ENCODE measurements around the gene FADS1.

The FADS1 gene

DNA sequence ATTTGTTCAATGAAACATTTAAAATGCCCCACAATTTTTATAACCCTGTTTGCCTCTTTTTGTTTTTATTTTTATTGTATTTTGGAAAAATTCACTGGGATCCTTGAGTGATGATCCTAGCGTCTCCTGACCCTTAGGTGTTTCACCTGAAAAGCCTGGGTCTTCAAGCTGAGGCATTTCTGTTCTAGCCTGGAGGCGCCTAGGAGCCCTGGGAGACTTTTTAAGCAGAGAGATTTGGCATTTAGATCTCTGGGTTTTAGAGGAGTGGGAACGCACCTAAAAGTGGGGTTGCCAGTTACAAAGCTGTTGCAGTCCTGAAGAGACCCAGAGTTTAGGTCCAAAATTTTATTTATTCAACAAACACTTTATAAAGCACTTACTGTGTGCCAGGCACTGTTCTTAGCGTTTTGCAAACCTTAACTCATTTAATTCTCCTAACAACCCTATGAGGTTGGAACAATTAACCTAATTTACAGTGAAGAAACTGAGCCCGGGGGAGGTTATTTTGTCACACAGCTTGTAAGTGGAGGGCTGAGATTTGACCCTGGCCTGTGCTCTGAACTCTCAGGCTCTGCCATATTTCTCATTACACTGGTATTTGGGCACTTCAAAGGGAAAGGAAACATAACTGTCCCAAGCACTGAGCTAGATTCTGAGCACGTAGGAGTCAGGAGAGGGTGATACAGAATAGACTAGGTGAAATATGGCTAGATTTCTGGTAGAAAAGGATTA is 834 bp upstream of the FADS1 start:
- DNase-seq = no peak

DNA sequence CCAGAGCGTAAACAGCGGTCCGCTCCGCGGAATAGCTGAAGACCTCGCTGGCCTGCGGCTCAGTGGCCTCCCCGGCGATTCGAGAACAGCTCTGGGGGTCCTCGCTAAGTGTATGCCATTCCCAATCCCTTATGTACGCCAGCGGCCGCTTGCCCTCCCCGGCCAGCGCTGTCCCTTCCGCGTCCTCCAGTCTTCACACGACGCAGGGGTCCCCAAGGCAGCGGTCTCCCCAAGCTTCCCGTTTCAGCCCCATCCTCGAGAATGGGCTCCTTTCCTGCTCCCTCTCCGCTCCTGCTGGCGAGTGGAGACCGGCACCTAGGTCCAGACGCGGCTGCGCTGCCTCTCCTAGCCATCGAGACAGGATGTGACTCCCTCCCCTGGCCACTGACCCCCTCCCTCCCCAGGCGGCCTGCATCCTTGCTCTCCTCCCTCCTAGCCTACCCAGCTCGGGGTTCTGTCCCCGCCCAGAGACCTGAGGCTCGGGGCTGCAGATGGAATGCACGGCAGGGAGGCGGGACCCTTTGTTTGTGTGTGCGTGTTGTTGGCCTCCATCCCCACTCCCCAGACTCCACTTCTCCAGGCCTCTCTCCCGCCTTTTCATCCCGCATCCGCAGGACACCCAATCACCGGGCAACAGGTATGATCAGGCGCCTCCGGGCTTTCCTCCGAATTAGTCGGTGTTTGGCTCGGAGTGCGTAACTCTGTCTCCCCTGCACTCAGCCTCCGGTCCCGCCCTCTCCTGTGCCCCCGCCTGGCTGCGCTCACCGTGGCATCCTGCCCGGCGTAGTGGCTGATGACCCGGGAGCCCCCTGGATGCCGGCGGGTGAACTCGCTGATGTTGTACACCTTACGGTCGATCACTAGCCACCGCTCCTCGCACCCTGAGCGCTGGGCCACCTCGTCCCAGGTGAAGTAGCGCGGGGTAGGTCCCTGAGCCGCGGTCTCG is 740 bp downstream of the FADS1 start:
- peak; percentile 44 for DNase-seq

DNA sequence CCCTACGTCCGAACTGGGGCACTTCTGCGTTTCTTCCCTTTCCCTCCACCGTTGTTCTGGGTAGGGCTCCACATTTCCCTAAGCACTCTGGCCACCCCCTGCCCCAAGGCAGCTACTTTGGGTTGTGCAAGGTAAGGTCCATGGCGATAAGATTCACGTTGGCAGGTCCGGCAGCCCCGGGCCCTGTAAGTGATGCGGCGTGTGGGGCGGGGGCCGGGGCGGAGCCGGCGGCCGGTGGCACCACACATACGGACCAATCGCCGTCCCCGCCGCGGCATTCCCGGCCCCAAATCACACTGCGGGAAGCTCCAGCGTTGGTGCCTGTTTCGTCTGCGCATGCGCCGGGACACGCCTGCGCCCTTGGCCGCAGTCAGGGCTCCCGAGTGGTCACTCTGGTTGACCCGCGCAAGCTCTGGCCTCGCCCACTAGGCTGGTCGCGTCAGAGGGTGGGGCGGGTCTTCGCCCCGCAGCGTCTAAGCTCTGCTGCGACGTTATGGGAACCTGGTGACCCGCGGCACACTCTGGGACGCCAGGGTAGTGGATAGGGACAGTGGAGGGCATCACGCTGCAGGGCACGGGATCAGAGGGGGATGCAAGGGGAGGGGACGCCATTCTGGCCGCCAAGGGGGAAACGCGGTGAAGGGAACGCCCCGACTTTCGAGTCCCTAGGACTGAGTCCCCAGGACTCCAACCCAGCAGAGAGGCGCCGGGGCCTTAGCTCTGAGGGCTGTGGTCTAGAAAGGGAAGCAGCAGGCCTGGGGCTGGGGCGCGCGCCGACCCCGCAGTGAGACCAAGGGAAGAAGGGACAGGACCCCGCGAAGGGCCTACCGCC is 1.6 kb downstream of the FADS1 start:
- DNase-seq = peak; percentile 6

DNA sequence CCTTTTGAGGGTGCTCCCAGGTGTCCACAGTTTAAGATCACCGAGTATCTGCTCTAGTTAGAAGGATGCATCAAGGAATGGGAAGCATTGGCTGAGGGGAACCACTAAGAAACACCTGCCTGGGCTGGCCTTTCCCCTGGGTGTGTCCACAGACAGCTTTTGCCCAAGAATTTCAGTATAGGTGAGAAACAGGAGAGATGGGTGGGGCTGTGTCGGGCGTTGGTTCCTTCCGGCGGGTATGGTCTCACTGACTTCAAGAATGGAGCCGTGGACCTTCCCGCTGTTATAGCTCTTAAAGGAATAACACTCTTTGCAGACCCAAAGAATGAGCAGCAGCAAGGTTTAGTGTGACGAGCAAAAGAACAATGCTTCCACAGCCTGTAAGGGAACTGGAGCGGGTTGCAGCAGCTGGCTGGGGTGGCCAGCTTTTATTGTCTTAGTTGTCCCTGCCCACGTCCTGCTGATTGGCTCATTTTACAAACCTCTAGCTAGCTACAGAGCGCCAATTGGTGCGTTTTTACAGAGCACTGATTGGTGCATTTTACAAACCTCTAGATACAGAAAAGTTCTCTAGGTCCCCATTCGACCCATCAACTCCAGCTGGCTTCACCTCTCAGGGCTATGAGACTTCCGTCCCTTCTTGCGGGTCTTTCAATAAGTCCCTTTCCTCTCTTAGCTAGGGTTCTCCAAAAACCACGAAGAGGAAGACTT is 2.4 kb downstream of the FADS1 start:
- DNase-seq = no peak

DNA sequence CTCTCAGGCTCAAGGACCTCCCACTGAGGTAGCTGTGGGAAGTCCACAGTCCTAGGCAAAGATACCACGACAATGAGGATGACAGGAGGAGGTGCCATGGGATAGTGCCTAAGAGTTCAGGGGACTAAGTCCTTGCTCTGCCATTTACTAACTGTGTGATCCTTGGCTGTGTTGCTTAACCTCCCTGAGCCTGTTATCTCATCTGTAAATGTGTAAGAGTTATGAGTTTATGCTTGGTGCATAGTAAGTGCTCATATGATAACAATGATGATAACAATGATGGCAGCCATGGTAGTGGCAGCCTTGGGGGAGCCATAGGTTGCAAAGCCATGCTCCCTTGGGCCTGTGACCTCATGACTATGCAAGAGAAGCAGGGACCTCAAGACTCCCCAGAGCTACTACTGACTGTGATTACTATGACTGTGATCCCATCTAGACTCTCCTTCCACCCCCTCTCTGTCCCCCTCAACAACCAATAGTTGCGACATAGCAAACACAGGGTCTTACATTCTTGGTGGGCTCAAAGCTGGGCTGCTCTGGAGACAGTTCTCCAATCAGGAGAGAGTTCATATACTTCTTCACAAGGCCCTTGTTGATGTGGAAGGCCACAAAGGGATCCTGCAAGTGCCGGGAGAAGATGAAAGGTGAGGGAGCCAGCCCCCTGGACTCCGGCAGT is 3.9 kb downstream of the FADS1 start:
- no peak for DNase-seq

DNA sequence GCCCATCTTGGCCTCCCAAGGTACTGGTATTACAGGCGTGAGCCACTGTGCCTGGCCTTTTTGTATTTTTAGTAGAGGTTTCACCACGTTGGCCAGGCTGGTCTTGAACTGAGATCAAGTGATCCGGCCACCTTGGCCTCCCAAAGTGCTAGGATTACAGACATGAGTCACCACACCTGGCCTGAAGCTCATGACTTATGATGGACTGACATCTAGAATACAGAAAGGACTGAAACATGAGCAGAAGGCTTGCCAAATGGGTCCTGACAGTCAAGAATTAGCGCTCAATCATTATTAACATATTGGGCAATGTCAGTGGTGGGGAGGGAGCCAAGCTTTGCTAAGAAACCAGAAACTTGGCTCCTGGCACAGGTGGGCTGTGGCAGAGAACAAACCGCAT is 5.0 kb downstream of the FADS1 start:
- no peak for DNase-seq

DNA sequence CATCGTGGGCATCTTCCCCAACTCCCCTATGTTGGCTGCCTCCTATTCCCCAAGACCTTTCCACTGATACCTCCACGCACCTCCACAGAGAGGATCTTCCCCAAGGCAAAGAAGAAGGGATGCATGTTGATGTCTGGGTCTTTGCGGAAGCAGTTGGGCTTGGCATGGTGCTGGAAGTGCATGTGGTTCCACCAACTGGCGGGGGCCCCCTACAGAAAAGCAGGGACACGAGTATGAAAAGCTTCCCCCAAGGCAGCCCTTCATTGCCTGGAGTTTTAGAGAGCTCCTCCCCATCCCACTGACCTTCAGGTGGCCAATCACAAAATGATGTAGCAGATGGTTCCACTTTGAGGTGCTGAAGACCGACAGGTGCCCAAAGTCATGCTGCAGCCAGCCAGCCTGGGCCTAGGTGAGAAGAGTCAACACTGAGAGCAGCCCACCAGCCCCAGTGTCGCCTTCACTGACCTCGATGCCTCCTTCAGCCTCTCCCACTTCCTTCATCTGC is 6.1 kb downstream of the FADS1 start:
- no peak for DNase-seq

DNA sequence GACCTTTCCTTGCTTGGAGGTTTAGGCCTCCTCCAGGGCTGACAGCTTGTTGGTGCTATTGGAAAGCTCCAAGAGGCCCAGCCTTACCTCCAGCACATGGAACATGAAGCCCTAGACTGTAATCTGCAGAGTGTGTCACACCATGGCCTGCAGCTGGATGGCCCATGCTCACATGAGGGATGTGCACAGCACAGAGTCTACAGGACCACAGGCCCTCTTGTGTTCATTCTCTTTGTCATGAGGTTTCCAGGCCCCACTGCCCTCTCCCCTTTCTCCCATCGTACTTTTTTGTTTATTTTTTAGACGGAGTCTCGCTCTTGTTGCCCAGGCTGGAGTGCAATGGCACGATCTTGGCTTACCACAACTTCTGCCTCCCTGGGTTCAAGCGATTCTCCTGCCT is 10.0 kb downstream of the FADS1 start:
- no peak for DNase-seq

DNA sequence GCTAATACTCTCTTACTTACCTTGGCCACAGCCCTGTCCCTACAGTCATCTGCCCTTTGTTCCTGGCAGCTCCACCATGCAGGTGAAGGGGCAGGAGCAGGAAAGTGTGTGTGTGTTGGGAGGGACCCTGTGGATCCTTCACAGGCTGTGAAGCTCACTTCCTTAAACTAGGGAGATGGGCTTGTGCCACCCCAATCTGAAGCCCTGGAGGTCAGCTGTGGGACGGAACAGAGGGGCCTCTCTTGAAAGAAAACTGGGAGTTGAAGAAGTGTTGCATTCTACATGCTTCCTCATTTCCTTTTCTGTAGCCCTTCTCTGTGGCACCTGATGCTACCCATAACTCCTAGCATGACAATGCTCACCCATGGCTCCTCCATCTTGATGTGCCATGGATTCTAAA is 11.7 kb downstream of the FADS1 start:
- no peak for DNase-seq

DNA sequence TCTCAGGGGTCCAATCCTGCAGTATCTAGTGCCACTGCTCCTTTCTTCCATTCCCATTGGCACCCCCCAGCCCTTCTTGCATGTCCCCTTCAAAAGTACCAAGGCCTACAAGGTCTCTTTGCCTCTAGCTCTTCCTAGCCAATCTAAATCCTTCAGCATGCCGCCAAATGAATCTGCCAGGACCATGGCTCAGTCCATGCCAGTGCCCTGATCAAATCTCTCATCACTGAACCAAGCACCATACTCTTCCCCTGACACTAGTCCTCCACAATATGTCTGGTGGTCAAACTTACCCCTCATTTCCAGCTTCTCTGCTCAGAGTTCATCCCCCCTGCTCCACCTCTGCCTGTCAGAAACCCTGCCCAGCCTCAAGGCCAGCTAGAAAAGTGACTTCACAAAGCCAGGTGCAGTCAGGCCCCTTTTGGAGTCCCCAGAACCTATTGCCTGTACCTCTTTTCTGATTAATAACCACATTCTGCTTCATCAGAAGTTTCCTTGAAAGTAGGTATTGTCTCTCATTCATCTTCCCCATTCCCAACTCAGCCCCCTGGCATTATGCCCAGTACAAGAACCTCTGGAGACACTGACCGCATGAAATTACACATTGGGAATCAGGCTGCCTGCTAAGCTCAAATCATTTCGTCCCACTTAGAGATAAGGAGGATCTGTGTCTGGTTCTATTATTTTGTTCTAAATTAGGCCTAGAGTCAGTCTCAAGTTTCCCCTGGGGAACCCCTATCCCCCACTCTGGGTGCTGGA is 12.7 kb downstream of the FADS1 start:
- no peak for DNase-seq

DNA sequence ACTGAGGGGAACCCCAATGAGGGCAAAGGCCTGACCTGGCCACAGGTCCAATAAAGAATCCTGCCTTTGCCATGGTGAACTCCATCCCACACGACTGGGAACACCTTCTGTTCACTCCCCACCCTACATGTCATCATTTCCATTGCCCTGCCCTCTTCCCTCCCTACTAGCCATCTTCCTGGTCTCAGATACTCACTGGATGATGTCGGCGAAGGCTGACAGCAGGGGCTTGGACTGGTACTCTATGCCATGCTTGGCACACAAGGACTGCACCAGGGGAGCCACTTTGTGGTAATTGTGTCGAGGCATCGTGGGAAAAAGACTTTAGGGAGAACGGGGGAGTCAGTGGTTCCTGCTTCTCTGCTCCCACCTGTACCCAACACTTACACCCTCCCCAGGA is 14.2 kb downstream of the FADS1 start:
- DNase-seq = no peak

DNA sequence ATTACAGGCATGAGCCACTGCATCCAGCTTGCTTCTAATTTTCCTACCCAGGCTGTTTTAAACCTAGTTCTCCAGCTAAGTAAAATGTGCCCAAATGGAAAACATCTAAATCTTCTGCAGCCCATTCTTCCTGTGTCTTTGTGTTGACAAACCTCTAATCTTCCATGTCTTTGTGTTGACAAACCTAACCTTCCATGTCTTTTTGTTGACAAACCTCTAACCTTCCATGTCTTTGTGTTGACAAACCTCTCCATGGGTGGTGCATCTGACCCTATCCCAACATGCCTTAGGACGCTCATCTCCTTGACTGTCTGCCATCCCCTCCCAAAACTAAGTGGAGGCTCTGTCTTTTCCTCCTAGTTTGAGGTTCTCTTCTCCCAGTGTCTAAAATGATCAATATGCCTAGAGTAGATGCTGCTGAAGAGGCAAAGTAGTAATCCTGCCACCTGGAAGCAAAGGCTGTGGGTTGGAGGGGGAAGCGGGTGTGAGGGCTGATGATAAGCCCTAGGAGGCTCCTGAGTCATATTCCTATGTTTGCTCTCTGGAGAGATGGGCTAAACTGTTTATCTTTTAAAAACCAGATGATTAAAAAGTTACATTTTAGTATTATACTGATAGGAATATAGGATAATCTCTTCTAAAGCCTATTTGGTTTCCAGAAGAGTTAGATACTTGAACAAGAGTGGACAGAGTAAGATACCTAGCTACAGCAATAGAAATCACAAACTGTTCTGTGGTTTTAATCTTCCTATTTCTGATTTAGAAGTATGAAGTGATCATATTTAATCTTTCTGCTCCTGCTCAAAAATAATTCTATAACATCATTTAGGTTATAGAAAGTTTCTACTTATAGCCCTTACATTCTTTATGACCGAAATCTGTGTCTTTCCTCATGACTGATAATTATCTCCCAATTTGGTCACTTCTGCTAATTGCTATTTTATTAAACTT is 16.2 kb downstream of the FADS1 start:
- DNase-seq = no peak

DNA sequence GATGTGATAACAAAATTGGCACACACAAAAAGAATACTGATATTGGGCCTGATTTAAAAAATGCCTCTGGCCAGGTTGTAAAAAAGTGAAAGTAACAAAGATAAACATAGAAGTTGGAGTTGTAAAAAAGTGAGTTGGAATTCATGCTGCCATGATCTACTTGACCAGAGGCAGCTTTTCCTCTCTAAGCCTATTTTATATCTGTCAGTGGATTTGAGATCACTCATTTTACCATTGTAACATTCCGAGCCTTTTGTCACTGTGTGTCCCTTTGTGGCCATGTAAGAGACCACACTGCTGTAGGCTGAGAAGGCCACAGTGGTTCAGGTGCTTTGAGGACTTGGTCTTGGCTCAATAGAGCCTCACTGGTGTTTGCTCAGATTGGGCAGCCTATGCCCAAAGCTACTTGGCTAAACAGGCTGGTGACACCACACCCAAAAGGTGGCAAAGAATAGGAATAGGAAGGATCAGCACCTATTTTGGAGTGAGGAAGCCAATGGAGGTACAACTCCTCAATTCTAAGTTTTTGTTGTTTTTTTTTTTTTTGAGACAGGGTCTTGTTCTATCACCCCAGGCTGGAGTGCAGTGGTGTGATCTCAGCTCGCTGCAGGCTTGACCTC is 17.0 kb downstream of the FADS1 start:
- DNase-seq = no peak

DNA sequence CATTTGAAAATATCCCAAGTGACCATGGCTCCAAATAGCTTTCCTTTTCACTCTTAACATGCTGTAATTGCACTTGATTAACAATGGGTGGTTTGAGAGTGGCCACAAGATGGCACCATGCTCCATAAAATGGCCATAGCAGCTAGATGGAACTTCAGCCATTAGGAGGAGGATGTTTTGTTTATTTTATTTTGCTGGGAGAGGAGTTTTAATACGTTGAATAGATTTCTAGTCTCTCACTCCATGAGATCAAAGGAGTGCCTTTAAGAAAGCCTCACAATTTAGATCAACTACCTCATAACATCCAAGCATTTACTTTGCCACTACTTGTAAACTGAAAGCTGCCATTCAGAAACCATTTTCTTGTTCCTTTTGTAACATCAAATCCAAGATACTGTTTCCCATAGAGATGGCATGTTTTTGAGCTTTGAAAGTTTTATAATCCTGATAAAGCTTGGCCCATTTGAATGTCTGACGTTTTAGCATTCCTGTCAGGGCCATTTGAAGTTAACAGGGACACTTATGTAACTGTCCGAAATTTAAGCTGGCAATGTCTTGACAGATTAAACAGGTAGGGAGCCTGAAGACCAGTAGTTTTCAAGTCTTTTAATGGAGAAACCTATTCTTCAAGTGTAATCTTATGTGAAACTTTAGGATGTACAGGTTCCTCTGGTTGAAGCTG is 19.4 kb downstream of the FADS1 start:
- peak; percentile 72 for DNase-seq

DNA sequence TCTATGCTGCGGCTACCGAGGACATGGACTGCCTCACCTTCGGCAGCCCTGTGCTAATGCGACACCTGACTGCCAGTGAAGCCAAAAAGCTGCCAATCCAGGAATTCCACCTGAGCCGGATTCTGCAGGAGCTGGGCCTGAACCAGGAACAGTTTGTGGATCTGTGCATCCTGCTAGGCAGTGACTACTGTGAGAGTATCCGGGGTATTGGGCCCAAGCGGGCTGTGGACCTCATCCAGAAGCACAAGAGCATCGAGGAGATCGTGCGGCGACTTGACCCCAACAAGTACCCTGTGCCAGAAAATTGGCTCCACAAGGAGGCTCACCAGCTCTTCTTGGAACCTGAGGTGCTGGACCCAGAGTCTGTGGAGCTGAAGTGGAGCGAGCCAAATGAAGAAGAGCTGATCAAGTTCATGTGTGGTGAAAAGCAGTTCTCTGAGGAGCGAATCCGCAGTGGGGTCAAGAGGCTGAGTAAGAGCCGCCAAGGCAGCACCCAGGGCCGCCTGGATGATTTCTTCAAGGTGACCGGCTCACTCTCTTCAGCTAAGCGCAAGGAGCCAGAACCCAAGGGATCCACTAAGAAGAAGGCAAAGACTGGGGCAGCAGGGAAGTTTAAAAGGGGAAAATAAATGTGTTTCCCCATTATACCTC is 20.8 kb downstream of the FADS1 start:
- no peak for DNase-seq

DNA sequence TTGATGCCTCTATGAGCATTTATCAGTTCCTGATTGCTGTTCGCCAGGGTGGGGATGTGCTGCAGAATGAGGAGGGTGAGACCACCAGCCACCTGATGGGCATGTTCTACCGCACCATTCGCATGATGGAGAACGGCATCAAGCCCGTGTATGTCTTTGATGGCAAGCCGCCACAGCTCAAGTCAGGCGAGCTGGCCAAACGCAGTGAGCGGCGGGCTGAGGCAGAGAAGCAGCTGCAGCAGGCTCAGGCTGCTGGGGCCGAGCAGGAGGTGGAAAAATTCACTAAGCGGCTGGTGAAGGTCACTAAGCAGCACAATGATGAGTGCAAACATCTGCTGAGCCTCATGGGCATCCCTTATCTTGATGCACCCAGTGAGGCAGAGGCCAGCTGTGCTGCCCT is 21.3 kb downstream of the FADS1 start:
- DNase-seq = no peak

DNA sequence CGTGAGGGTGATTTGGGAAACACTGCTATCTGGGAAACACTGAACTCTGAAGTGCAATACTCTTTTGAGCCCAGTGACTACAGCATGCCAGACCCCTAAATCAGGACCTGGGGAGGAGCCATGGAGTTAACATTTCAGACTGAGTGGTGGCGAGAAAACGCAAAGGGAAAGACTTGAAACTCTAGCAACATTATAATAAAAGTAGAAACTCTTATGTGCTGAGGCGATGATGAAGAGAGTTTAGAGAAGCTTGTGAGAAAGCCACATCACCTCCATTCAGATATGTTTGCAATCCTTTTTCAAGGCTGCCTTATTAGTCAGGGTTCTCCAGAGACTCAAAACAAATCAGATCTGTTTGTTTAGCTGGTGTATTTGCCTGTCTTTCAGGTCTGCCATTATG is 22.2 kb downstream of the FADS1 start:
- DNase-seq = no peak

DNA sequence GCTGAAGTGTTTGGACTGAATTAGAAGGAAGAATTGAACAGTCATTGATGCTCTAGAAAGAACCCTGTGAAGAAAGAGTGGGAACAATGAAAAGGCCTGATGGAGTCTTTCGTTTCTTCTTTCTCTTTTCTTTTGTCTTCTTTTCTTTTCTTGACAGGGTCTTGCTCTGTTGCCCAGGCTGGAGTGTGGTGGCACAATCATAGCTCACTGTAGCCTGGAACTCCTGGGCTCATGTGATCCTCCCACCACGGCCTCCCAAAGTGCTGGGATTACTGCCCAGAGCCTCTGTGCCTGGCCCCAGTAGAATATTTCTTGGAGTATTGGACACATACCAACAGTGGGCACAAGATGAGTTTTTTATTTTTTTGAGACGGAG is 23.0 kb downstream of the FADS1 start:
- no peak for DNase-seq

All from activated CD4-positive, alpha-beta T cell treated with anti-CD3 and anti-CD28 coated beads, Interleukin-2, amount 50 U/mL, for 1 hour (primary cell).